ENCODE results near the gene SLC2A1. TPM values are rescaled to one million over a fixed set of nuclear protein-coding genes. Genes with fewer than 3 reads are reported as not detected.
A peak's percentile ranks its signal among the peaks of the same experiment; 100 is the strongest.

Gene SLC2A1
- total and polyA plus RNA-seq, 8 donors = 1.2 to 39.8 (median 18.3) TPM

- no peaks in the 10 kb centered on the region for H3K9me3 ChIP-seq
- H3K4me3 ChIP-seq = no peak overlapping the region
- H3K27ac ChIP-seq = peak overlapping the region; percentile 78 to 91 (median 89)
- H3K27me3 ChIP-seq = no peaks in the 10 kb centered on the region
- no peak for DNase-seq
- TF ChIP-seq CTCF (IDR thresholded peaks at IDR 0.05) = no peak
- TF ChIP-seq POLR2A (IDR thresholded peaks at IDR 0.05) = no peak
- no peak for TF ChIP-seq EP300 (IDR thresholded peaks at IDR 0.05)
- TF ChIP-seq POLR2AphosphoS5 (IDR thresholded peaks at IDR 0.05) = no peak
- 66 to 72% (median 67%) methylated on average over 4 to 5 of the region's 5 CpGs for WGBS, 5 donors
- peaks cover 22 to 44% (median 32%) of the 10 kb centered on the region in 4 donors for H3K36me3 ChIP-seq
- H3K4me1 ChIP-seq = peaks cover 41 to 71% (median 62%) of the 10 kb centered on the region in 4 donors
- intact Hi-C loops (cut with DNase I; ENCODE audit: low total_unique reads) = loop anchor here (10.0 kb wide), 1 partner anchor 132 kb away; no protein-coding TSS in a partner anchor
Measured at GRCh38 chr1:42932442-42932941, 26.2 kb downstream of the SLC2A1 start.

- H3K4me3 ChIP-seq = no peak overlapping the region
- peaks cover 28 to 46% (median 37%) of the 10 kb centered on the region in 4 donors for H3K36me3 ChIP-seq
- H3K27ac ChIP-seq = peak overlapping the region; percentile 78 to 91 (median 89)
- peaks cover 36 to 66% (median 57%) of the 10 kb centered on the region in 4 donors for H3K4me1 ChIP-seq
- DNase-seq = peak; percentile 83 to 91
- intact Hi-C loops (cut with DNase I; ENCODE audit: low total_unique reads) = loop anchor here (10.0 kb wide), 1 partner anchor 133 kb away; no protein-coding TSS in a partner anchor
- 17 to 45% (median 23%) methylated on average over 3 to 11 of the region's 11 CpGs for WGBS, 5 donors
- TF ChIP-seq EP300 (IDR thresholded peaks at IDR 0.05) (no peak), POLR2AphosphoS5 (IDR thresholded peaks at IDR 0.05) (peak in 2 of 3 donors; percentile 68 to 73), POLR2A (IDR thresholded peaks at IDR 0.05) (no peak), CTCF (IDR thresholded peaks at IDR 0.05) (no peak)
- no peaks in the 10 kb centered on the region for H3K27me3 ChIP-seq
- H3K9me3 ChIP-seq = no peaks in the 10 kb centered on the region
Measured at GRCh38 chr1:42931911-42932422, 26.7 kb downstream of the SLC2A1 start.

- Histone ChIP-seq H3K27me3 (no peaks in the 10 kb centered on the region), H3K4me1 (peaks cover 28 to 58% (median 49%) of the 10 kb centered on the region in 4 donors), H3K4me3 (no peak overlapping the region), H3K27ac (peak overlapping the region; percentile 4 to 91 (median 81)), H3K36me3 (peaks cover 31 to 55% (median 46%) of the 10 kb centered on the region in 4 donors), H3K9me3 (no peaks in the 10 kb centered on the region)
- intact Hi-C loops (cut with DNase I; ENCODE audit: low total_unique reads) = loop anchor here (10.0 kb wide), 1 partner anchor 134 kb away; no protein-coding TSS in a partner anchor
- TF ChIP-seq EP300 (IDR thresholded peaks at IDR 0.05) = no peak
- no peak for TF ChIP-seq POLR2A (IDR thresholded peaks at IDR 0.05)
- peak in 2 of 3 donors; percentile 3 to 6 for TF ChIP-seq POLR2AphosphoS5 (IDR thresholded peaks at IDR 0.05)
- TF ChIP-seq CTCF (IDR thresholded peaks at IDR 0.05) = peak in 5 of 7 experiments; percentile 3 to 52 (median 44)
- peak in 1 of 2 donors; percentile 70 for DNase-seq
- 44 to 72% (median 69%) methylated on average over 6 to 7 of the region's 7 CpGs for WGBS, 5 donors
Measured at GRCh38 chr1:42931108-42931539, 27.5 kb downstream of the SLC2A1 start.

GRCh38 chr1:42930178-42931107, 28.2 kb downstream of the SLC2A1 start:
- Histone ChIP-seq H3K4me1 (peaks cover 21 to 53% (median 42%) of the 10 kb centered on the region in 4 donors), H3K4me3 (no peak overlapping the region), H3K27ac (peak overlapping the region in 4 of 5 donors; percentile 78 to 91 (median 85)), H3K27me3 (no peaks in the 10 kb centered on the region), H3K36me3 (peaks cover 31 to 56% (median 47%) of the 10 kb centered on the region in 4 donors), H3K9me3 (no peaks in the 10 kb centered on the region)
- DNase-seq = peak in 1 of 2 donors; percentile 8
- 85 to 90% (median 87%) methylated on average over 16 to 25 of the region's 25 CpGs for WGBS, 5 donors
- TF ChIP-seq POLR2A (IDR thresholded peaks at IDR 0.05) = no peak
- intact Hi-C loops (cut with DNase I; ENCODE audit: low total_unique reads) = loop anchor here (10.0 kb wide), 1 partner anchor 134 kb away; no protein-coding TSS in a partner anchor

Measured in stomach (tissue), 9 donors.